Common myeloid progenitor, CD34-positive (primary cell): Measurements from ENCODE around the gene PLEKHH3.

ENCODE experiments used
- CTCF ChIA-PET: fragments of 350-600 bp; sonication (Branson Sonifier 250); formaldehyde crosslinking; loops from one replicate; lab custom pipeline; 2021; ENCODE audit warnings: antibody characterized with exemption; lab: Charles Lee
- POLR2A ChIA-PET: fragments of 350-600 bp; sonication (Branson Sonifier 250); formaldehyde crosslinking; loops from one replicate; lab custom pipeline; 2021; ENCODE audit warnings: antibody characterized with exemption; lab: Charles Lee
- DNase-seq, 3 donors: peaks; one replicate each; pipeline versions ENCODE4 v3.0.0 to v3.0.0-alpha.2; 2013
- H3K27ac ChIP-seq, 2 experiments: 1 replicate in 1 of 2; 2 replicates in 1 of 2; pipeline ENCODE4 v1.7.0; 2013; ENCODE audit warnings: inconsistent platforms in 2 of 2, low read length in 2 of 2, mild to moderate bottlenecking in 2 of 2, low read depth in 1 of 2, moderate library complexity in 1 of 2; ENCODE audit not compliant: severe bottlenecking in 2 of 2, insufficient read depth in 1 of 2, poor library complexity in 1 of 2
- H3K27me3 ChIP-seq, 5 experiments: replicated peaks in 2 of 5; 1 replicate in 3 of 5; 2 replicates in 2 of 5; pipeline versions ENCODE4 v1.6.1 to v1.7.0; 2013; ENCODE audit warnings: low read length in 4 of 5, mild to moderate bottlenecking in 2 of 5, moderate library complexity in 2 of 5, inconsistent platforms in 1 of 5; ENCODE audit not compliant: insufficient read depth in 5 of 5, control insufficient read depth in 4 of 5
- H3K36me3 ChIP-seq, 4 experiments: 1 replicate in 2 of 4; 2 replicates in 2 of 4; pipeline versions ENCODE4 v1.6.1 to v1.7.0; 2013; ENCODE audit warnings: low read length in 3 of 4, control low read depth in 1 of 4, mild to moderate bottlenecking in 1 of 4; ENCODE audit not compliant: control insufficient read depth in 4 of 4, insufficient read depth in 4 of 4
- H3K4me1 ChIP-seq, 4 experiments: 1 replicate in 3 of 4; 2 replicates in 1 of 4; pipeline versions ENCODE4 v1.6.1 to v1.7.1; 2013; ENCODE audit warnings: low read length in 3 of 4, mild to moderate bottlenecking in 3 of 4, control low read depth in 1 of 4, inconsistent platforms in 1 of 4, moderate library complexity in 1 of 4; ENCODE audit not compliant: control insufficient read depth in 4 of 4, insufficient read depth in 4 of 4; ENCODE audit errors: control extremely low read depth in 1 of 4
- H3K4me3 ChIP-seq, 7 experiments: 1 replicate in 4 of 7; 2 replicates in 3 of 7; pipeline versions ENCODE4 v1.5.1 to v1.7.0; 2013; ENCODE audit warnings: mild to moderate bottlenecking in 7 of 7, low read length in 6 of 7, moderate library complexity in 6 of 7, inconsistent platforms in 2 of 7, low read depth in 2 of 7, control low read depth in 1 of 7; ENCODE audit not compliant: insufficient read depth in 4 of 7, control insufficient read depth in 1 of 7; ENCODE audit errors: extremely low read depth in 1 of 7
- H3K9me3 ChIP-seq, 5 experiments: 1 replicate in 4 of 5; 2 replicates in 1 of 5; pipeline versions ENCODE4 v1.6.1 to v1.7.1; 2013; ENCODE audit warnings: low read length in 4 of 5, mild to moderate bottlenecking in 2 of 5, inconsistent platforms in 1 of 5, low read depth in 1 of 5, moderate library complexity in 1 of 5; ENCODE audit not compliant: control insufficient read depth in 4 of 5, insufficient read depth in 2 of 5; ENCODE audit errors: control extremely low read depth in 1 of 5
- WGBS: methylation state at CpG from one replicate; pipeline ENCODE4 v1.1.5; 2013; ENCODE audit not compliant: insufficient coverage; 5-methylcytosine and 5-hydroxymethylcytosine counted together

The PLEKHH3 gene

DNA sequence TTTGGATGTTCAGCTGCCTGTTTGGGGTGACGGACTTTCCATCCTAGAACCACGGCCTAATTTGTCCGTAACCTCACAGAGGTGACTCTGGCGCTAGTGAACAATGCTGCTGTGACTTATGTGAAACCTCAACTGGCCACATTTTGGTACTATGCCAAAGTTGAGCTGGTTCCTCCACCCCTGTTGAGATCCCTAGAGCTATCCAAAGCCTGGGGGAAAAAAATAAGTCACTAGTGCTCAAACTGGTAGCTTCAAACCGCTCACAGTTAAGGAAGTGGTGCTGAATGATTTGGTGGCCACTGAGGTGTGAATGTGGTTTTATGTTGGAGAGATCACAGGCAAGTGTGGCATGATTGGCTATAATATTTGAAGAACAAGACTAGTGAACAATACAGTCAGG is 29.0 kb downstream of the PLEKHH3 start:
- Histone ChIP-seq H3K27me3 (peaks cover 0 to 3% (median 0%) of the 10 kb centered on the region in 5 experiments), H3K4me1 (no peaks in the 10 kb centered on the region), H3K27ac (no peak overlapping the region), H3K4me3 (no peak overlapping the region), H3K9me3 (no peaks in the 10 kb centered on the region), H3K36me3 (no peaks in the 10 kb centered on the region)
- DNase-seq: peak in 1 of 3 donors; percentile 15
- POLR2A ChIA-PET: interaction anchor here (0.8 kb wide), 1 partner anchor 26 kb away, joined by 4 read pairs; no protein-coding TSS in a partner anchor
- CTCF ChIA-PET: interaction anchor here (2.1 kb wide), 1 partner anchor 36 kb away, joined by 7 read pairs; no protein-coding TSS in a partner anchor
- 77% methylated on average over 5 of the region's 5 CpGs for WGBS

DNA sequence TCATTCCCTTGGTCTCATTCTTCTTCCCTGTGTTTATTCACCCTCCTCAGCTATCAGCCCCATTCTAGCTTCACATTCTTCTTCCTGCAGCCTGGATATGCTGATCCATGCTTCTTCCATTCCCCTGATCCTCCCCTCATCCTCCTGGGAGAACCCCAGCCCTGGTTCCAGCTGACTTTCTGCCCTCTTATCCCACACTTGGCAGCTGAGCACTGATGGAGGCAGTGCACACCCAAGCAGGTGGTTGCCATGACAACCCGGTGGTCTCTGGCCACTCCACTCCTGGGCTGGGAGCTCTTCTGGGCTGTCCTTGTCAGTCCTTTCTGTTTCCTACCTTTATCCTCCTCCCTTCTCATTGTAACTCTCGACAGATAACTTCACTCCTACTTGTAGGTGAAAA is 34.5 kb downstream of the PLEKHH3 start:
- Histone ChIP-seq H3K36me3 (no peaks in the 10 kb centered on the region), H3K27me3 (peaks cover 0 to 3% (median 0%) of the 10 kb centered on the region in 5 experiments), H3K4me3 (no peak overlapping the region), H3K27ac (no peak overlapping the region), H3K4me1 (no peaks in the 10 kb centered on the region), H3K9me3 (no peaks in the 10 kb centered on the region)
- POLR2A ChIA-PET: interaction anchor here (0.5 to 0.6 kb wide), 2 partner anchors 84 to 1653 kb away, joined by 3 to 6 read pairs; no protein-coding TSS in a partner anchor
- 81% methylated on average over 2 of the region's 2 CpGs for WGBS
- DNase-seq: no peak
- CTCF ChIA-PET: interaction anchor here (0.5 kb wide), 1 partner anchor 23 kb away, joined by 3 read pairs; no protein-coding TSS in a partner anchor

- 90% methylated on average over 2 of the region's 4 CpGs for WGBS
- no peak overlapping the region for H3K4me3 ChIP-seq
- H3K4me1 ChIP-seq: no peaks in the 10 kb centered on the region
- H3K27ac ChIP-seq: no peak overlapping the region
- H3K27me3 ChIP-seq: peaks cover 0 to 3% (median 0%) of the 10 kb centered on the region in 5 experiments
- peak; percentile 57 to 85 (median 73) for DNase-seq
- no peaks in the 10 kb centered on the region for H3K9me3 ChIP-seq
- ChIA-PET CTCF (interaction anchor here (1.0 kb wide), 1 partner anchor 16 kb away, joined by 3 read pairs; no protein-coding TSS in a partner anchor), POLR2A (no interaction called here)
- H3K36me3 ChIP-seq: no peaks in the 10 kb centered on the region
Observed at GRCh38 chr17:42640121-42640520, 36.7 kb downstream of the PLEKHH3 start.

DNA sequence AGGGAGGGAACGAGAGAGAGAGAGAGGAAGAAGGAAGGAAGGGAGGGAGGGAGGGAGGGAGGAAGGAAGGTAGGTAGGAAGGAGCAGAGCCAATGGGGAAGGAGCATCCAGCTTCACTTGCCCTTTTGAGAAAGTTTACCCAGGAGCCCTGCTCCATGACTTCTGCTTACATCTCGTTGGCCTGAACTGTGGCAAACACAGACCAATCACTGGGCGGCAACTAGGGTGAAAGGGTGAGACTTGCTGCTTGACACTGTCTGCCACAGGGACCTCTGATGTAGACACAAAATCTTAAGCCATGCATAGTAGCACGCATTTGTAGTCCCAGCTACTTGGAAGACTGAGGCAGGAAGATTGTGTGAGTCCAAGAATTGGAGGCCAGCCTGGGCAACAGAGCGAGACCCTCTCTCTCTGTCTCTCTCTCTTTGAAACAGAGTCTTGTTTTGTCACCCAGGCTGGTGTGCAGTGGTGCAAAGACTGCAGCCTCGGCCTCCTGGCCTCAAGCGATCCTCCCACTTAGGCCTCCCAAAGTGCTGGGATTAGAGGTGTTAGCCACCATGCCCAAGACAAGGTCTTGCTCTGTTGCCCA is 37.2 kb downstream of the PLEKHH3 start:
- WGBS: 96% methylated on average over 5 of the region's 7 CpGs
- no peak overlapping the region for H3K4me3 ChIP-seq
- no peaks in the 10 kb centered on the region for H3K36me3 ChIP-seq
- POLR2A ChIA-PET: no interaction called here
- no peak for DNase-seq
- no peaks in the 10 kb centered on the region for H3K4me1 ChIP-seq
- no peaks in the 10 kb centered on the region for H3K9me3 ChIP-seq
- peaks cover 0 to 3% (median 0%) of the 10 kb centered on the region in 5 experiments for H3K27me3 ChIP-seq
- CTCF ChIA-PET: interaction anchor here (1.0 kb wide), 1 partner anchor 16 kb away, joined by 3 read pairs; no protein-coding TSS in a partner anchor
- no peak overlapping the region for H3K27ac ChIP-seq

GRCh38 chr17:42632949-42633444 is 43.8 kb downstream of the PLEKHH3 start:
- Histone ChIP-seq H3K4me3 (no peak overlapping the region), H3K27ac (no peak overlapping the region), H3K36me3 (no peaks in the 10 kb centered on the region), H3K9me3 (no peaks in the 10 kb centered on the region), H3K4me1 (no peaks in the 10 kb centered on the region), H3K27me3 (no peaks in the 10 kb centered on the region)
- DNase-seq: peak in 1 of 3 donors; percentile 21
- POLR2A ChIA-PET: interaction anchor here (0.6 kb wide), 1 partner anchor 285 kb away, joined by 3 read pairs; no protein-coding TSS in a partner anchor
- 92% methylated on average over 9 of the region's 9 CpGs for WGBS
- CTCF ChIA-PET: interaction anchor here (0.6 to 2.2 kb wide), 4 partner anchors 11 to 276 kb away, joined by 3 to 7 read pairs (median 4); no protein-coding TSS in a partner anchor

- POLR2A ChIA-PET: no interaction called here
- DNase-seq: peak in 2 of 3 donors; percentile 29 to 61
- CTCF ChIA-PET: interaction anchor here (1.8 kb wide), 1 partner anchor 11 kb away, joined by 4 read pairs; no protein-coding TSS in a partner anchor
- H3K27me3 ChIP-seq: no peaks in the 10 kb centered on the region
- no peaks in the 10 kb centered on the region for H3K9me3 ChIP-seq
- H3K4me1 ChIP-seq: no peaks in the 10 kb centered on the region
- H3K36me3 ChIP-seq: no peaks in the 10 kb centered on the region
- no CpG with 5 or more reads among the region's 3 CpGs for WGBS
- no peak overlapping the region for H3K27ac ChIP-seq
- no peak overlapping the region for H3K4me3 ChIP-seq
Observed at GRCh38 chr17:42629411-42630009, 47.3 kb downstream of the PLEKHH3 start.
